GM23248 (cell line): ENCODE measurements around the gene CENPA.

Source experiments
- EZH2 ChIP-seq: fragments of 200-600 bp; sonication (generic); IDR thresholded peaks from 2 replicates; pipeline ENCODE4 v1.6.1; 2018; ENCODE audit warnings: antibody characterized with exemption, mild to moderate bottlenecking; ENCODE audit not compliant: insufficient read depth, poor library complexity, severe bottlenecking
- EZH2phosphoT487 ChIP-seq: fragments of 200-600 bp; sonication (generic); IDR thresholded peaks from 2 replicates; pipeline ENCODE4 v1.6.1; 2018; ENCODE audit warnings: antibody characterized with exemption, moderate library complexity, mild to moderate bottlenecking, low read depth; ENCODE audit not compliant: insufficient read depth

- TF ChIP-seq EZH2 (no peak), EZH2phosphoT487 (no peak)
Observed at GRCh38 chr2:26754539-26754938, 31.3 kb upstream of the CENPA start.
